Cardiac fibroblast (primary cell): Measurements from ENCODE around the gene GAD2.
A peak's percentile ranks its signal among the peaks of the same experiment; 100 is the strongest.

ENCODE experiments used
- DNase-seq, 2 donors: peaks; one replicate each; pipeline versions ENCODE4 v3.0.0 to v3.0.0-alpha.2; 2010; ENCODE audit warnings: low read depth in 2 of 2
- H3K4me3 ChIP-seq, 2 donors: replicated peaks in 1 of 2; 1 replicate in 1 of 2; 2 replicates in 1 of 2; pipeline ENCODE4 v1.5.1; 2011; ENCODE audit warnings: low read depth in 2 of 2, low read length in 2 of 2, mild to moderate bottlenecking in 2 of 2, moderate library complexity in 1 of 2
- CTCF ChIP-seq: IDR thresholded peaks from one replicate; pipeline ENCODE4 v1.5.1; 2011; ENCODE audit warnings: low read depth, mild to moderate bottlenecking, low read length, inconsistent platforms

The GAD2 gene

GRCh38 chr10:26269754-26270153 is 53.2 kb downstream of the GAD2 start:
- H3K4me3 ChIP-seq, result no peak overlapping the region
- TF ChIP-seq CTCF, result no peak
- peak; percentile 17 to 35 for DNase-seq

- no peak for DNase-seq
- H3K4me3 ChIP-seq, result no peak overlapping the region
- no peak for TF ChIP-seq CTCF
These were observed 57.8 kb downstream of the GAD2 start for GRCh38 chr10:26274391-26274790.

GRCh38 chr10:26278295-26278694 is 61.7 kb downstream of the GAD2 start:
- TF ChIP-seq CTCF, result no peak
- H3K4me3 ChIP-seq, result no peak overlapping the region
- DNase-seq, result no peak

GRCh38 chr10:26290236-26290635 is 73.7 kb downstream of the GAD2 start:
- H3K4me3 ChIP-seq, result no peak overlapping the region
- TF ChIP-seq CTCF, result no peak
- no peak for DNase-seq

GRCh38 chr10:26291721-26292480 is 75.3 kb downstream of the GAD2 start:
- no peak for DNase-seq
- no peak for TF ChIP-seq CTCF
- H3K4me3 ChIP-seq, result no peak overlapping the region

GRCh38 chr10:26296360-26296759 is 79.8 kb downstream of the GAD2 start:
- no peak for DNase-seq
- no peak overlapping the region for H3K4me3 ChIP-seq
- no peak for TF ChIP-seq CTCF

GRCh38 chr10:26300001-26300400 is 83.4 kb downstream of the GAD2 start:
- no peak for DNase-seq
- TF ChIP-seq CTCF, result no peak
- no peak overlapping the region for H3K4me3 ChIP-seq
